ES-I3 (cell line): ENCODE data around the gene PACS2.

Source experiments
- H3K36me3 ChIP-seq: 2 replicates; pipeline ENCODE4 v1.6.1; 2013; ENCODE audit warnings: mild to moderate bottlenecking, low read length, control low read depth, moderate library complexity; ENCODE audit not compliant: insufficient read depth
- H3K4me1 ChIP-seq: 2 replicates; pipeline ENCODE4 v1.6.1; 2013; ENCODE audit warnings: mild to moderate bottlenecking, control low read depth, low read length; ENCODE audit not compliant: insufficient read depth
- H3K9ac ChIP-seq: 2 replicates; pipeline ENCODE4 v1.6.1; 2013; ENCODE audit warnings: low read depth, mild to moderate bottlenecking, low read length, moderate library complexity
- H3K9me3 ChIP-seq: 2 replicates; pipeline ENCODE4 v1.6.1; 2013; ENCODE audit warnings: mild to moderate bottlenecking, low read length, moderate library complexity; ENCODE audit not compliant: control insufficient read depth, insufficient read depth

The PACS2 gene

GRCh38 chr14:105439710-105440553 is 125.4 kb downstream of the PACS2 start:
- Histone ChIP-seq H3K9ac (no peak overlapping the region), H3K9me3 (no peaks in the 10 kb centered on the region), H3K36me3 (no peaks in the 10 kb centered on the region; the same call in 1 of the 2 replicates), H3K4me1 (no peaks in the 10 kb centered on the region)

GRCh38 chr14:105440554-105440900 is 126.0 kb downstream of the PACS2 start:
- no peaks in the 10 kb centered on the region; the same call in 1 of the 2 replicates for H3K36me3 ChIP-seq
- H3K9me3 ChIP-seq: no peaks in the 10 kb centered on the region

GRCh38 chr14:105440992-105441391 is 126.4 kb downstream of the PACS2 start:
- Histone ChIP-seq H3K4me1 (no peaks in the 10 kb centered on the region; the same call in 1 of the 2 replicates), H3K9ac (no peak overlapping the region), H3K9me3 (no peaks in the 10 kb centered on the region), H3K36me3 (no peaks in the 10 kb centered on the region; the same call in 1 of the 2 replicates)

More at GRCh38 chr14:105440554-105440900, 126.0 kb downstream of the PACS2 start:
- Histone ChIP-seq H3K9ac (no peak overlapping the region), H3K4me1 (no peaks in the 10 kb centered on the region)

GRCh38 chr14:105442125-105442524 is 127.6 kb downstream of the PACS2 start:
- Histone ChIP-seq H3K9ac (no peak overlapping the region), H3K36me3 (no peaks in the 10 kb centered on the region; the same call in 1 of the 2 replicates), H3K9me3 (no peaks in the 10 kb centered on the region), H3K4me1 (no peaks in the 10 kb centered on the region; the same call in 1 of the 2 replicates)

GRCh38 chr14:105442834-105443233 is 128.3 kb downstream of the PACS2 start:
- Histone ChIP-seq H3K36me3 (no peaks in the 10 kb centered on the region; the same call in 1 of the 2 replicates), H3K4me1 (no peaks in the 10 kb centered on the region; the same call in 1 of the 2 replicates), H3K9me3 (no peaks in the 10 kb centered on the region)

GRCh38 chr14:105444859-105445258 is 130.3 kb downstream of the PACS2 start:
- no peaks in the 10 kb centered on the region for H3K9me3 ChIP-seq
- no peak overlapping the region for H3K9ac ChIP-seq
- no peaks in the 10 kb centered on the region; the same call in 1 of the 2 replicates for H3K4me1 ChIP-seq
- no peaks in the 10 kb centered on the region; the same call in 1 of the 2 replicates for H3K36me3 ChIP-seq

More at GRCh38 chr14:105442834-105443233, 128.3 kb downstream of the PACS2 start:
- H3K9ac ChIP-seq: no peak overlapping the region

GRCh38 chr14:105445290-105445689 is 130.7 kb downstream of the PACS2 start:
- Histone ChIP-seq H3K9me3 (no peaks in the 10 kb centered on the region), H3K4me1 (no peaks in the 10 kb centered on the region; the same call in 1 of the 2 replicates), H3K9ac (no peak overlapping the region), H3K36me3 (no peaks in the 10 kb centered on the region; the same call in 1 of the 2 replicates)

- Histone ChIP-seq H3K4me1 (no peaks in the 10 kb centered on the region; the same call in 1 of the 2 replicates), H3K9ac (no peak overlapping the region), H3K36me3 (no peaks in the 10 kb centered on the region; the same call in 1 of the 2 replicates), H3K9me3 (no peaks in the 10 kb centered on the region)
These were observed 131.6 kb downstream of the PACS2 start for GRCh38 chr14:105445901-105446845.

GRCh38 chr14:105446971-105447370 is 132.4 kb downstream of the PACS2 start:
- no peaks in the 10 kb centered on the region; the same call in 1 of the 2 replicates for H3K36me3 ChIP-seq
- no peak overlapping the region for H3K9ac ChIP-seq
- H3K9me3 ChIP-seq: no peaks in the 10 kb centered on the region
- H3K4me1 ChIP-seq: no peaks in the 10 kb centered on the region; the same call in 1 of the 2 replicates
